Measurements from ENCODE around the gene MT1H.
"Not testable (repeated sequence)": the region's sequence is repeated elsewhere in the genome, so short reads cannot be mapped to it uniquely, and the experiment has no call there.

The MT1H gene

DNA sequence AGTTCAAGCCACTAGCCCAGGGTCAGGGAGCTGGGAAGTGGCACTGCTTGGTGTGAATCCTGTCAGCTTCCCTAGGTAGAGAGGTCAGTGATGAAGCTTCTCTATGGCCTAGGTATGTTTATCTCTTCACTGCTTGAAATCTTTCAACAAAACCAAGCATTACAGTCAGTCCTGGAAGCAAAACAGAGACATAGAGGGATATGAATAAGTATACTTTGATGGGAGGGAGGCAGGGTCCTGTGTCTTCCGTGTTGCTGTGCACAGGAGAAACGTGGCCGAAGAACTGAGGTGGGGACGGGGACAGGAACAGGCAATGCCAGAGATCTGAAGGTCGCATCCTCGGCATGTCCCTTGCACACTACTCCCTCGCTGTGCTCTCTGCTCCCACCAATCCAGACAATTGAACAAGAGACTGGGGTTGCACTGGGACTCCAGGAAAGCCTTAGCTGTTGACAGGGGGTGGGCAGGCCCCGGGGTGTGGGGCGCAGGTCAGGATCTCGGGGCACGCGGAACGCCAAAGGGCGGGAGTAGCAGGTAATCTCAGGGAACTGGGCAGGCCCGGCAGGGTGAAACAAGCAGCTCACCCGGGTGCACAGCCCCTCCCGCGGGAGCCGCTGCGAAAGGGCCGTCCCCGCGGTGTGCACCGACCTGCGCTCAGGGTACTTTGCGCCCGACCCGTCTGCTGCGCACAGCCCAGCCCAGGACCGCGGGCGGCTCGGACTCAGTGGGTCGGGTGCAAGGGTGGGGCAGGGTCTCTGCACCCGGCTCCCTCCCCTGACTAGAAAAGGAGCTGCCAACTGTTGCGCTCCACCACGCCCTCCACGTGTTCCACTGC lies at the start of gene MT1H:
TSS of gene MT1H (plus strand) at position 810 of the 835 bp plus-strand sequence. CDS start 71 bp downstream, outside the sequence.
- DNase-seq: peak; percentile 1

DNA sequence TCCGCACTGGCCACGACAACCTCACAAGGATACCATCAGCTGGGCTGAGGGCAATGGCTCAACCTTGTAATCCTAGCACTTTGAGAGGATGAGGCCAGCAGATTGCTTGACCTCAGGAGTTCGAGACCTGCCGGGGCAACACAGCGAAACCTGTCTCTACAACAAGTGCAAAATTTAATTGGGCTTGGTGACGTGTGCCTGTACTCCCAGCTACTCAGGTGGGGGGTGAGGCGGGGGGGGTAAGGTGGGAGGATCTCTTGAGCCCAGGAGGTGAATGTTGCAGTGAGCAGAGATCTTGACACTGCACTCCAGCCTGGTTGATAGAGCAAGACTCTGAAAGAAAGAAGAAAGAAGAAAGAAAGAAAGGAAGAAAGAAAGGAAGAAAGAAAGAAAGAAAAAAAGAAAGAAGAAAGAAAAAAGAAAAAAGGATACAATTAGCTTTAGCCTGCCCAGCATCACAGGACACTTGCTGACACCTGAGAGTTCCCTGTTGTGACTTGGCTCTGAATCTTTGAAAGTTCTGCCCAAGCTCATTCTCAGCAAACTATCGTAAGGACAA lies 49.2 kb upstream of the MT1H start:
- DNase-seq: no peak

GRCh38 chr16:56621665-56622445 lies 47.8 kb upstream of the MT1H start:
- DNase-seq: not testable (repeated sequence)

- DNase-seq: not testable (repeated sequence)
Observed at GRCh38 chr16:56623184-56623583, 46.4 kb upstream of the MT1H start.

DNA sequence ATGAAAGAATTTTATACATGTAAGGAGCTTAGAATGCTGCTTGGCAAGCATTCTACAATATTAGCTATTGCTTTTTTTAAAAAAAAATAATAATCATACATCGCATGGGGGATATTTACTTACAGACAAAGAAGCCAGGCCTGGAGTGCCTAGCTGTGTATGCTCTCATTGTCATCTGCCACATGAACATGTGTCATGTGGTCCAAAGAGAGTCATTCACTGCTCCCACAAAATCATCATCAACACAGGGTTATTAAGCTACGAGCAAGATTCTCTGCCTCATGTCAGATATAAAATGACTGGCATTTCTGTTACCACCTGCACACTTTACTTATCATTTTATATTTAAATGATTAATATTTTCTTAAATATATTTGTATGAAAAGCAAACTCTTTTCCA lies 46.0 kb upstream of the MT1H start:
- DNase-seq: no peak

- DNase-seq: peak; percentile 34
Observed at GRCh38 chr16:56625140-56625942, 44.3 kb upstream of the MT1H start, which contains the start of gene MT1E. Gene MT1E, plus strand, starts transcription at chr16:56625781. Its CDS starts 71 bp downstream, at chr16:56625852.

- peak; percentile 34 for DNase-seq
Observed at GRCh38 chr16:56625943-56626654, 43.5 kb upstream of the MT1H start.

GRCh38 chr16:56626685-56627084 lies 42.9 kb upstream of the MT1H start:
- no peak for DNase-seq

GRCh38 chr16:56628486-56629350 lies 40.9 kb upstream of the MT1H start:
- no peak for DNase-seq

DNA sequence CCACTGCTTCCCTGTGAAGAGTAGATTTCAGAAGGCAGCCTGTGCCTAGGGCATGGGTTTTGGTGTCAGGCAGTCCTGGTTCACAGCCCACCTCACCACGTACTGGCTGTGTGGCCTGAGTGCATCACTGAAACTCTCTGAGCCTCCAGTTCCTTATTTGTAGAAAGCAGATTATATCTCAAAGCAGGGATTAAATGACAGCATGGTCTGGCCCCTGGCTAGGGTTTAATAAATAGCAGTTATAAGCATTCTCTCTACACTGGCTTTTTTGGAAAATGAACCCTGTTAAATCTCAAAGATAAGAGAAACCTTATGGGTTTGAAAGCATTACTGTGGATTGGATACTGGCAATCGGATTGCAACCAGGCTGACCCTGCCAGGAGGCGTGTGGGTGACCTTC lies 40.1 kb upstream of the MT1H start:
- no peak for DNase-seq

DNA sequence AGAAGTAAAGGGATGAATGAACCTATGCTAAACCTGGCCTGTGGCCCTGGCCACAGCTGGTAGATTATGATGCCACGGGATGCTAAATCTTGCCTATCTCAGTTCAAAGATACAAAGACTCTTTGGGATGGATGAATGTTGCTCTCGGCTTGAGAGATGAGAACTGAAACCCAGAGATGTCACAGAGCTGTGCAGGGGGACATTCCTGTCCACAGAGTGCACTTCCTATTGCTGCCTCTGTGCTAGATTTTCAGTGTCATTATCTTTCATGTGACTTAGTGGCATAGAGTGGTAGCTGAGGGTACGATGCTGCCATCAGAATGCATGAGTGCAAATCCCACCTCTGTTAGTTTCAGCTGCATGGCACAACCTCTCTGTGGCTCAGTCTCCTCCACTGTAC lies 39.5 kb upstream of the MT1H start:
- no peak for DNase-seq

GRCh38 chr16:56631197-56631596 lies 38.4 kb upstream of the MT1H start:
- DNase-seq: no peak

DNA sequence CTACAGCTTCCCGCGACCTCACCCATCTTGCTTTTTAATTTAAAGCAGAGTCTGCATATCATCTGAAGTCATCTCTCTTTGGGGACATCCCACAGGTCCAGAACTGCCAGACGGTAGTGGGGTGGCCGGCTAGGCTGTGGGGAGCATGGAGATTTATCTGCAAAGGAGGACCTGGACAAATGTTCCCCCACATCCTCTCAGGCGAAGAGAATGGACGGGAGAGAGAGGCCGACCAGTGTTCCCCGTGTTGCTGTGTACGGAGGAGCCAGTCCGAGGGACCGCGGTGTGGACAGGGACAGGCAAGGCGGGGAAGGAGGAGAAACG lies 37.8 kb upstream of the MT1H start:
- DNase-seq: no peak

- DNase-seq: no peak
Observed at GRCh38 chr16:56632156-56632847, 37.3 kb upstream of the MT1H start, which contains the start of gene MT1M. Gene MT1M, plus strand, starts transcription at chr16:56632659. Its CDS starts 73 bp downstream, at chr16:56632732.

GRCh38 chr16:56632848-56633365 lies 36.7 kb upstream of the MT1H start:
- no peak for DNase-seq

- no peak for DNase-seq
Observed at GRCh38 chr16:56633535-56633934, 36.1 kb upstream of the MT1H start.

- no peak for DNase-seq
Observed at GRCh38 chr16:56634715-56635440, 34.7 kb upstream of the MT1H start.

GRCh38 chr16:56635441-56635967 lies 34.1 kb upstream of the MT1H start:
- DNase-seq: no peak
